ENCODE measurements around the gene COPS9.

DNA sequence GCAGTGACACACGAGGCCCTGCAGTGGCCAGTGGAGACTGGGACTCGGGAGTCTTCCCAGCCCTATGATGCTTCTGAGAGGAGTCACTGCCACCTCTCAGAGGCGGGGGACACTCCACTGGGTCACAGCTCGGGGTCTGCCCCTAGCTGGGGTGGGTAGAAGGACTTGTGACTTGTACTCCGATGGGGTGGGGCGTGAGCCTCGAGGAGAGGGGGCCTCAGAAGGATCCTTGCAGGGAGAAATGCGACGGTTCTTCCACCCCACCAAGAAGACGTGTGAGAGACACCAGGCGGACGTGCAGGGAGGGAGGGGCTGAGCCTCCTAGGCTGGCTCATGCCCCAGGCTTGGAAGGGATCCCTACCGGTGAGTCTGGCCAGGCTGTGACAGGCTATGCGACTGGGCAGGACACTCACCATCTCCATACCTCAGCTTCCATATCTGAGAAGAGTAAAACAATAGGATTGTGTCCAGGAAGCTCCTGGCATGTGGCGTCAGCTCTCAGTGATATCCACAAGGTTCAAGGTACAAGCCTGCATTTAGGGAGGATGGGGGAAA is 15.4 kb upstream of the COPS9 start:
- no peak for TF ChIP-seq POLR2AphosphoS5 (IDR thresholded peaks at IDR 0.05)
- no peak for TF ChIP-seq CTCF (IDR thresholded peaks at IDR 0.05)
